ENCODE results near the gene SIGLEC5. TPM values are rescaled to one million over a fixed set of nuclear protein-coding genes. Genes with fewer than 3 reads are reported as not detected.

The SIGLEC5 gene
- total and polyA plus RNA-seq, 10 donors = 5.9 to 12.9 (median 9.8) TPM; not detected in 5

GRCh38 chr19:51593138-51593890 is 36.9 kb downstream of the SIGLEC5 start:
- Histone ChIP-seq H3K4me3 (peak overlapping the region; percentile 49 to 79 (median 73)), H3K27me3 (replicated peaks in 1 of 7) (peaks cover 0 to under 1% (median 0%) of the 10 kb centered on the region in 7 donors), H3K4me1 (peaks cover 4 to 25% (median 21%) of the 10 kb centered on the region in 6 donors), H3K27ac (peak overlapping the region in 2 of 8 donors; percentile 67 to 83), H3K9me3 (peaks cover 0 to 15% (median 13%) of the 10 kb centered on the region in 8 donors), H3K36me3 (peaks cover 0 to 1% (median 0%) of the 10 kb centered on the region in 6 donors)
- DNase-seq = no peak
- intact Hi-C loops (cut with DNase I; ENCODE audit: low total_unique reads) = no loop called here
- TF ChIP-seq POLR2AphosphoS5 (IDR thresholded peaks at IDR 0.05) (peak in 1 of 3 donors; percentile 15), CTCF (IDR thresholded peaks at IDR 0.05 in 8 of 11, conservative IDR thresholded peaks at IDR 0.05 in 3 of 11) (no peak), POLR2A (IDR thresholded peaks at IDR 0.05) (no peak)
- 43 to 48% (median 46%) methylated on average over 10 of the region's 10 CpGs for WGBS, 5 donors

GRCh38 chr19:51592521-51592920 is 37.7 kb downstream of the SIGLEC5 start:
- no peak overlapping the region for H3K27ac ChIP-seq
- peaks cover 4 to 25% (median 21%) of the 10 kb centered on the region in 6 donors for H3K4me1 ChIP-seq
- WGBS, 5 donors = 67 to 88% (median 78%) methylated on average over 1 of the region's 1 CpG
- DNase-seq = no peak
- H3K36me3 ChIP-seq = peaks cover 0 to 9% (median 4%) of the 10 kb centered on the region in 6 donors
- TF ChIP-seq POLR2A (IDR thresholded peaks at IDR 0.05) (no peak), POLR2AphosphoS5 (IDR thresholded peaks at IDR 0.05) (no peak), CTCF (IDR thresholded peaks at IDR 0.05 in 8 of 11, conservative IDR thresholded peaks at IDR 0.05 in 3 of 11) (no peak)
- no peaks in the 10 kb centered on the region for H3K27me3 ChIP-seq (replicated peaks in 1 of 7)
- H3K4me3 ChIP-seq = no peak overlapping the region
- peaks cover 3 to 23% (median 21%) of the 10 kb centered on the region in 8 donors for H3K9me3 ChIP-seq
- intact Hi-C loops (cut with DNase I; ENCODE audit: low total_unique reads) = no loop called here

- no peak for TF ChIP-seq POLR2A (IDR thresholded peaks at IDR 0.05)
- no peak for TF ChIP-seq POLR2AphosphoS5 (IDR thresholded peaks at IDR 0.05)
- TF ChIP-seq CTCF (IDR thresholded peaks at IDR 0.05 in 8 of 11, conservative IDR thresholded peaks at IDR 0.05 in 3 of 11) = no peak
- H3K4me1 ChIP-seq = peaks cover 4 to 34% (median 20%) of the 10 kb centered on the region in 6 donors
- H3K36me3 ChIP-seq = peaks cover 4 to 30% (median 23%) of the 10 kb centered on the region in 6 donors
- H3K27ac ChIP-seq = no peak overlapping the region
- 81 to 100% (median 97%) methylated on average over 3 of the region's 3 CpGs for WGBS, 5 donors
- no peak for DNase-seq
- intact Hi-C loops (cut with DNase I; ENCODE audit: low total_unique reads) = no loop called here
- no peak overlapping the region for H3K4me3 ChIP-seq
- no peaks in the 10 kb centered on the region for H3K27me3 ChIP-seq (replicated peaks in 1 of 7)
- peaks cover 3 to 43% (median 41%) of the 10 kb centered on the region in 8 donors for H3K9me3 ChIP-seq
These were observed 39.8 kb downstream of the SIGLEC5 start for GRCh38 chr19:51590441-51590840.

GRCh38 chr19:51589511-51589910 is 40.7 kb downstream of the SIGLEC5 start:
- DNase-seq = no peak
- Histone ChIP-seq H3K9me3 (peaks cover 3 to 52% (median 46%) of the 10 kb centered on the region in 8 donors), H3K27ac (no peak overlapping the region), H3K36me3 (peaks cover 4 to 39% (median 30%) of the 10 kb centered on the region in 6 donors), H3K27me3 (replicated peaks in 1 of 7) (no peaks in the 10 kb centered on the region), H3K4me1 (peaks cover 4 to 25% (median 12%) of the 10 kb centered on the region in 6 donors), H3K4me3 (no peak overlapping the region)
- WGBS, 5 donors = 88 to 100% (median 97%) methylated on average over 2 of the region's 2 CpGs
- intact Hi-C loops (cut with DNase I; ENCODE audit: low total_unique reads) = no loop called here
- TF ChIP-seq CTCF (IDR thresholded peaks at IDR 0.05 in 8 of 11, conservative IDR thresholded peaks at IDR 0.05 in 3 of 11) (no peak), POLR2A (IDR thresholded peaks at IDR 0.05) (no peak), POLR2AphosphoS5 (IDR thresholded peaks at IDR 0.05) (no peak)

All from spleen (tissue), 11 donors.